T-helper 1 cell (primary cell): ENCODE data around the gene AP1S2.
"Not testable (repeated sequence)": the region's sequence is repeated elsewhere in the genome, so short reads cannot be mapped to it uniquely, and the experiment has no call there.

Source experiments
- DNase-seq, 5 donors: peaks; one replicate each; pipeline ENCODE4 v3.0.0-alpha.2; 2012 to 2020
- total RNA-seq, 4 donors: gene quantifications; one replicate each; lab custom pipeline; 2026; lab: John Stamatoyannopoulos, UW

Gene AP1S2
- total RNA-seq, result 11.2 to 36.4 (median 25.6) reads per million in 4 donors

DNA sequence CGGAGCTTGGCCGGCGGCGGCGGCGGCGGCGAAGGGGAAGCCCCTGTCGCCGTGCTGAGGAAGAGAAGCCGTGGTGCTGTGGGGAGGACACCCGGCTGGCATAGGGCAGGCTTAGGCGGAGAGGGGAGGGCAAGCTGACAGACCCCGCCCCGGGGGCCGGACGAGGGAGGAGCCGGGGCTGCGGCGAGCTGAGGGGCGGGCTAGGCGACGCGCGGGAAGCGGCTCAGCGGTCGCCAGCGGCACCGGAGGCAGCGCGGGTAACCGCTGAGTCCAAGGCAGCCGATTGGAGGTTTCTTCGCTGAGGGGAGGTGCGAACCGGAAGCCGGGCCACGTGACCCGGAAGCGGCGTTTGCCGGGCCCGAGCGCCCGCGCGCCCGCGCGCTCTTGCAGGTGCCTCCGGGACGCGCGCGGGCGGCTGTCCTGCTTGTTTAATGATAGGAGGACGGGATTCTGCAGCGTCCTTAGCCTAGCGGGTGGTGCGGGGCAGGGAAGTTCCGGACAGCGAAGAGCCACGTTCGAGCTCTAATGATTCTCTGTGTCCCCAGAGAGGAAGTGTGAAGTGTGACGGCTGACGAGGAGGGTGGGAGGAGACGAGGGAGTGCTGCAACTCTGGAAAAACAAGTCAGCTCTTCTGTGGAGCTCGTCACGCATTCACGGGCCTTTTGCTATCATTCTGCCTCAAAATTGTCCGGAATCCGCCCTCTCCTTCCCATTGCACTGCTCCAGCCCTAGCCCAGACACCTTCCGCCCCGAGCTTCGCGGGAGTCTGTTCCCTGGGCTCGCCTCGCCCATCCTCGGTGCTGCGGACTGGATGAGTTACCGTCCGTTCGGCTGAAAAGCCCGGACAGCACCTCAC lies at the start of gene AP1S2:
Gene AP1S2 (minus strand): TSS at position 102 of the 856 bp plus-strand sequence. CDS start 2,289 bp downstream, outside the sequence.
- DNase-seq, result peak; percentile 86 to 99 (median 89)

- DNase-seq, result peak in 1 of 5 donors; percentile 1
Observed at GRCh38 chrX:15903186-15903681, 48.6 kb upstream of the AP1S2 start.

GRCh38 chrX:15895334-15895733 lies 40.7 kb upstream of the AP1S2 start:
- DNase-seq, result no peak

- no peak for DNase-seq
Observed at GRCh38 chrX:15894724-15895123, 40.1 kb upstream of the AP1S2 start.

DNA sequence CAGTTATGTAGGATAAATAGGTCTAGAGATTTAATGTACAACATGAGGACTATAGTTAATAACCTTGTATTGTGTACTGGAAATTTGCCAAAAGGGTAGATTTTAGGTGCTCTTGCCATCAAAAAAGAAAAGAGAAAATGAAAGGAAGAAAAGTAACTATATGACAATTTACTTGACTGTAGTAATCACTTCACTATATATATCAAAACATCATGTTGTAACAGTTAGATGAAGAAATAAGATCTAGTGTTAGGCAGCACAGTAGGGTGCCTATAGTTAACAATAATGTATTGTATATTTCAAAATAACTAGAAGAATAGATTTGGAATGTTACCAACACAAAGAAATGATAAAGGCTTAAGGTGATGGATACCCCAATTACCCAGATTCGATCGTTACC lies 35.9 kb upstream of the AP1S2 start:
- DNase-seq, result no peak

DNA sequence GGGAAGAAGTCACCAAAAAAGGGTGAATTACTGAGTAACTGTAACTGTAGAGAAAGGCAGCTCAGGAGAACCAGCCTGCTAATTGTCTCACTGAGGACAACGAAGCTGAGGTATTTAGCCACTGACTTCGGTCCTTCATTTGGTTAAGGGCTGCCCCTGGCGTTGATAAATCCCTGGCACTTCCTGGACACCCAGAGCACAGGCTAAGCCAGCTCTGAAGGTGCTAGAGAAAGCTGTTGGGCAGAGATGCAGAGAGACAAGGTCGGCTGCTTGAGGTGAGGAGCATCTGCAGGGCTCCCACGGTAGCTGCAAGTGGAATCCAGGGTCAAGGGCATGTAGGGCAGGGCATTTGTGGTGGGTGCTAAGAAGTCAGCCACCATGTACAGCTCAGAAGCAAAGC lies 33.4 kb upstream of the AP1S2 start:
- DNase-seq, result no peak

GRCh38 chrX:15883540-15883863 lies 28.9 kb upstream of the AP1S2 start:
- no peak for DNase-seq

GRCh38 chrX:15882704-15883539 lies 28.3 kb upstream of the AP1S2 start:
- DNase-seq, result no peak

- DNase-seq, result no peak
Observed at GRCh38 chrX:15881381-15881897, 26.8 kb upstream of the AP1S2 start.

GRCh38 chrX:15877914-15878313 lies 23.3 kb upstream of the AP1S2 start:
- not testable (repeated sequence) for DNase-seq

GRCh38 chrX:15877380-15877779 lies 22.8 kb upstream of the AP1S2 start:
- no peak for DNase-seq

DNA sequence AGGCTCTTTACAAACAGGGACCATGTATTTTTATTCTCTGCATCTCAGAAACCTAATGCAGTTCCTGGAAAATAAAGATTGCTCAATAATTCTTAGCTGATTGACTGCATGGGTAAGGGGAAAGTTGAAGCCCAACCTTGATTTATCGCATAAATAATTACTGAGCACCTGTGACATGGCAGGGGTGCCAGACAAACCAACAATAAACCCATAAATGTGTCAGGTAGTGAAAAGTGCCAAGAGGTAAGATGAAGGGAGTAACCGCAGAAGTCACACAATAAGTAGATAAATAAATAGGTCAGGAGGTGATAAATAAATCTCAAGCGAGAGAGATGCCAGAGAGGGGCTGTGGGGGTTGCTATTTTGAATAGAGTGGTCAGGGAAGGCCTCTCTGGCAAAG lies 20.1 kb upstream of the AP1S2 start:
- no peak for DNase-seq

- DNase-seq, result no peak
Observed at GRCh38 chrX:15873566-15873965, 19.0 kb upstream of the AP1S2 start.

- no peak for DNase-seq
Observed at GRCh38 chrX:15870310-15870709, 15.7 kb upstream of the AP1S2 start.

GRCh38 chrX:15869695-15870094 lies 15.1 kb upstream of the AP1S2 start:
- DNase-seq, result no peak

- DNase-seq, result no peak
Observed at GRCh38 chrX:15866147-15866546, 11.5 kb upstream of the AP1S2 start.

GRCh38 chrX:15864629-15865028 lies 10.0 kb upstream of the AP1S2 start:
- no peak for DNase-seq

DNA sequence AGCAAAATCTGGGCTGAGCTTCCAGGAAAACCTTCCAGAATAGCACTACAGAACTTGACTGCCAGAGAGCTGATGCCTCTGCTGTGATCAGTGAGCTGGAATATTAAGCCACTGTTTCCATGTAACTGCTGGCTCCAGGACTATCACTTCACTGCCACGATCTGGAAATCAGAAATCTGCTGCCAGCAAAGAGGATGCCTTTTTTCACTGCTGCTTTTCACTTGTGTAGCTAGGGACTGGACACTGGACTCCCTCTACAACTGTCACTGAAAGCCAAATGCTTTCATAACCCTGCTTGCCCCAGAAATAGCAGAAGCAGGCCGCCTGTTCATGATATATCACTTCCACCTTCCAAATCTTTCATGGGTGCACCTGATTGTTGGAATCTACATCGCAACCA lies 9.4 kb upstream of the AP1S2 start:
- no peak for DNase-seq

GRCh38 chrX:15860921-15861320 lies 6.3 kb upstream of the AP1S2 start:
- no peak for DNase-seq

- no peak for DNase-seq
Observed at GRCh38 chrX:15858051-15858450, 3.4 kb upstream of the AP1S2 start.

DNA sequence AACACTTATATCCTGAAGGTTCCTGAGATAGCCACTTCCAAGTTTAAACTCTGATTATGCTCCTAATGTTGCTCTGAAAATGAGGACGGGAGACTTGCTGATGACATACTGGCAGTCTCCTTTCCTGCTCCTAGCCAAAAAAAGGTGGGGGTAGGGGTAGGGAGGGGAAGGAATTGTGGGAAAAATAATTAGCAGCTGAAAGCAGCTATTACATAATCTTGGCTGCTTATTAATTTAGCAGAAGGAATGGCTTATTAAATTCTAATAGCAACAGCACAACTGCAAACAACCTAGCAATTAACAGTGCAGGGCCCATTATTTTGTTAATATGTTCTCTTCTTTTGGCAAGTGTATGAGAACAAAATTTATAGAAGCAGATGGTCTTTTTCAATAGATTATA lies 2.0 kb upstream of the AP1S2 start:
- no peak for DNase-seq

DNA sequence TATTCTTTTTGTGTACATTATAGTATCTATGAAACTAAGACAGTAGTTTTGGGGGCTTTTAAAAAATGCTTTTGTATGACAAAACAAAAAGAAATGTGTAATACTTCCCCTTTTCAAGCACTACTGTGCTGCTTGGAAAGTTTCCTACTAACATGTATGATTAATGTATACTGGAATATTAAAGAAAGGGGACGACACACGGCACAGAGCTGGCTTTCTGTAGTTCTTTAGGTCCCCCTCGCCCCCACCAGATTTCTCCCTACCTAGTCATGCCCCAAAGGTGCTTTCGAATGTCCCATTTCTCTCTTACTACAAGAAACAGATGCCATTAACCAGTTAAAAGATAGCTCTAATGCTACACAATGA lies 1.6 kb upstream of the AP1S2 start:
- no peak for DNase-seq

DNA sequence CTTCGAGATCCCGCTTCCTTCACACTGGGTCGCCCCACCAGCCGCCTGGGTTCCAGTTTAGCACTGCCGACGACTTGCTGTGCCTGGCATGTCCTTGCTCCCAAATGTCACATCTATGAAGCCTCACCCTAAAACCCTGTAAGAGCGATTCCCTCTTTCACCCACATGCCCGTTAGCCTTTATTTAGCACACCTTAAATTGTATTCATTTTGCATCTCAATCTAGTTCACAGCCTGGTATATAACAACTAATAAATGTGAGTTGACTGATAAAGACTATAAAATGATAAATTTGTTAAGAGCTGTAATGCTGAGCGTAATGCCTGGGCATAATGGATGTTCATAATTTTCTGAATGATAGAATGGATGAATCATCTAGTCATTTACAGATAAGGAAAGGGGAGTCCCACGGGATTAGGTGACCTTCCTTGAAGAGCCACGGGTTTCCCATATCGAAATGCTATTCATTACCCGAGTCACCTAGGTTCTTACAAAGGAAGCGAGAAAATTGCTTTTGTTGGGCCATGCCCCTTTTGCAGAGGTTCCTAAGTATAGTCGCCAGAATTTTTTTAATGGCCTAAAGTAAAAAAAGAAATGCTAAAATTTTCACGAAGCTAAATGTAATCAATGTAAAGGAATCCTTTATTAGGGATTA lies 1.1 kb upstream of the AP1S2 start:
- DNase-seq, result no peak
